AG04449 (cell line): Measurements from ENCODE around the gene CATSPERE.
"Not testable (repeated sequence)": the region's sequence is repeated elsewhere in the genome, so short reads cannot be mapped to it uniquely, and the experiment has no call there.

ENCODE experiments used
- CTCF ChIA-PET: fragments of 350-600 bp; formaldehyde crosslinking; extraction: SDS; loops from one replicate; lab custom pipeline; 2021; ENCODE audit warnings: antibody characterized with exemption; lab: Yijun Ruan, JAX
- POLR2A ChIA-PET: fragments of 400-600, 350-600 bp; formaldehyde crosslinking; extraction: SDS; loops from one replicate; lab custom pipeline; 2020; ENCODE audit warnings: antibody characterized with exemption, inconsistent platforms; lab: Yijun Ruan, JAX
- DNase-seq: peaks from one replicate; pipeline ENCODE4 v3.0.0-alpha.2; 2010; ENCODE audit warnings: low read depth, low spot score
- H3K4me3 ChIP-seq: 2 replicates; pipeline ENCODE4 v1.5.1; 2011; ENCODE audit warnings: low read depth, mild to moderate bottlenecking, control low read depth, low read length
- TF ChIP-seq, protein P1 (sequence below): IDR thresholded peaks from one replicate; pipeline ENCODE4 v1.5.1; 2011; ENCODE audit warnings: mild to moderate bottlenecking, moderate library complexity, low read length, control low read depth, inconsistent platforms; ENCODE audit not compliant: insufficient read depth; ENCODE audit errors: missing control alignments

CATSPERE gene

DNA sequence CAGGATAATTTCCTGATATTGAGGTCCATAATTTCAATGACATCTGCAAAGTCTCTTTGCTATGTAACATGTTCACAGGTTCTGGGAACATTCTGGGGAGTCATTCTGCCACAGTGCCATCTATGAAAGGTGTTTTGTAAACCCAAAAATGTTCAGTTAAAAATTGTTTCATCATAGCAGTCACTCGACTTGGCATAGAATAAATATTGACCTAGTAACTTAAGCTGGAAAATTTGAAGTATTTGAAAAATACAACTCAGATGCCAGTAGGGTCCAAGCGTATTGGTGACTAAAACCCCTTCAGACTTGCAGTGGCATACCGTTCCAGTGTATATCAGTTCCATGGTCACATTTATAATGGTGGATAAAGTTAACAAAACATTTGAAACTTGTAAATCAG is 198.6 kb downstream of the CATSPERE start:
- POLR2A ChIA-PET = no interaction called here
- TF ChIP-seq, protein P1, sequence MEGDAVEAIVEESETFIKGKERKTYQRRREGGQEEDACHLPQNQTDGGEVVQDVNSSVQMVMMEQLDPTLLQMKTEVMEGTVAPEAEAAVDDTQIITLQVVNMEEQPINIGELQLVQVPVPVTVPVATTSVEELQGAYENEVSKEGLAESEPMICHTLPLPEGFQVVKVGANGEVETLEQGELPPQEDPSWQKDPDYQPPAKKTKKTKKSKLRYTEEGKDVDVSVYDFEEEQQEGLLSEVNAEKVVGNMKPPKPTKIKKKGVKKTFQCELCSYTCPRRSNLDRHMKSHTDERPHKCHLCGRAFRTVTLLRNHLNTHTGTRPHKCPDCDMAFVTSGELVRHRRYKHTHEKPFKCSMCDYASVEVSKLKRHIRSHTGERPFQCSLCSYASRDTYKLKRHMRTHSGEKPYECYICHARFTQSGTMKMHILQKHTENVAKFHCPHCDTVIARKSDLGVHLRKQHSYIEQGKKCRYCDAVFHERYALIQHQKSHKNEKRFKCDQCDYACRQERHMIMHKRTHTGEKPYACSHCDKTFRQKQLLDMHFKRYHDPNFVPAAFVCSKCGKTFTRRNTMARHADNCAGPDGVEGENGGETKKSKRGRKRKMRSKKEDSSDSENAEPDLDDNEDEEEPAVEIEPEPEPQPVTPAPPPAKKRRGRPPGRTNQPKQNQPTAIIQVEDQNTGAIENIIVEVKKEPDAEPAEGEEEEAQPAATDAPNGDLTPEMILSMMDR = no peak
- CTCF ChIA-PET = interaction anchor here (1.2 to 1.6 kb wide), 2 partner anchors 54 to 56 kb away, joined by 3 to 5 read pairs; no protein-coding TSS in a partner anchor
- H3K4me3 ChIP-seq = no peak overlapping the region
- no peak for DNase-seq

DNA sequence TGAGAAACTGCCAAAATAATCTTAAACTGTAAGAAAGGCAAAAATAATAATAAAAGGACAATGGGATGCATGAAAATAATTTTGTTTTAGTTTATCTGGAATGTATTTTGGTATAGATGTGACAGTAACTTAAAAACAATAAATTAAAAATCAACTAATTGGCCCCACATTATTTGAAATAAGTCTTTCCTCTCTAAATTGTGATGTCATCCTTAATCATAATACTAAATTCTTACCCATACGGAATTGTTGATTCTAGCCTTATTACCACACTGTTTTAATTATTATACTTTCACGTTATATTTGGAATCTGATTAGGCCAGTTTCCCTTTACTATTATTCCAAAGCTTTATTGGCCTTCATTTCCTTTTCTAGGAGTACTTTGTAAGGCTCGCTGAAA is 199.5 kb downstream of the CATSPERE start:
- CTCF ChIA-PET = no interaction called here
- no peak overlapping the region for H3K4me3 ChIP-seq
- TF ChIP-seq, protein P1 = no peak
- no peak for DNase-seq
- POLR2A ChIA-PET = no interaction called here

DNA sequence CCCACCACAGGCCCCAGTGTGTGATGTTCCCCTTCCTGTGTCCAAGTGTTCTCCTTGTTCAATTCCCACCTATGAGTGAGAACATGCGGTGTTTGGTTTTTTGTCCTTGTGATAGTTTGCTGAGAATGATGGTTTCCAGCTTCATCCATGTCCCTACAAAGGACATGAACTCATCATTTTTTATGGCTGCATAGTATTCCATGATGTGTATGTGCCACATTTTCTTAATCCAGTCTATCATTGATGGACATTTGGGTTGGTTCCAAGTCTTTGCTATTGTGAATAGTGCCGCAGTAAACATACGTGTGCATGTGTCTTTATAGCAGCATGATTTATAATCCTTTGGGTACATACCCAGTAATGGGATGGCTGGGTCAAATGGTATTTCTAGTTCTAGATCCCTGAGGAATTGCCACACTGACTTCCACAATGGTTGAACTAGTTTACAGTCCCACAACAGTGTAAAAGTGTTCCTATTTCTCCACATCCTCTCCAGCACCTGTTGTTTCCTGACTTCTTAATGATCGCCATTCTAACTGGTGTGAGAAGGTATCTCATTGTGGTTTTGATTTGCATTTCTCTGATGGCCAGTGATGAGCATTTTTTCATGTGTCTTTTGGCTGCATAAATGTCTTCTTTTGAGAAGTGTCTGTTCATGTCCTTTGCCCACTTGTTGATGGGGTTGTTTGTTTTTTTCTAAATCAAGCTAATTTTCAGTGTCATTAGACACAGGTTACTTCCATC is 200.7 kb downstream of the CATSPERE start:
- CTCF ChIA-PET, DNase-seq, POLR2A ChIA-PET, H3K4me3 ChIP-seq: not testable (repeated sequence)

DNA sequence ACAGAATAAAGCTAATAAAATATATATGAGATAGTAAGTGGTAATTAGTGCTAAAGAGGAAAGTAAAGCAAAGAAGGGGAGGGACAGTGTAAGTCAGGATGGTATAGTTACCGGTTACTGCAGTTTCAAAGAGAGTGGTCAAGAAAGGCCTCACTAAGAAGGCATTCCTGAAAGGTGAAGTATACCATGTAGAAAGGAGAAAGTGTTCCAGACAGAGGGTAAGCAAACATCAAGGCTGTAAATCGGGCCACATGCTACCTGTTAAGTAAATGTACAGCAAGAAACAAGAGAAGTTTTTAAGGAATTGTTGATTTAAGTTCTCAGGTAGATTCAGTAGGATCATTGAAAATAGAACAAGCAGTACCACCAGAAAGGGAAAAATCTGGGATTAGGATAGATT is 201.5 kb downstream of the CATSPERE start:
- TF ChIP-seq, protein P1 = no peak
- ChIA-PET POLR2A (no interaction called here), CTCF (no interaction called here)
- DNase-seq = no peak
- no peak overlapping the region for H3K4me3 ChIP-seq

DNA sequence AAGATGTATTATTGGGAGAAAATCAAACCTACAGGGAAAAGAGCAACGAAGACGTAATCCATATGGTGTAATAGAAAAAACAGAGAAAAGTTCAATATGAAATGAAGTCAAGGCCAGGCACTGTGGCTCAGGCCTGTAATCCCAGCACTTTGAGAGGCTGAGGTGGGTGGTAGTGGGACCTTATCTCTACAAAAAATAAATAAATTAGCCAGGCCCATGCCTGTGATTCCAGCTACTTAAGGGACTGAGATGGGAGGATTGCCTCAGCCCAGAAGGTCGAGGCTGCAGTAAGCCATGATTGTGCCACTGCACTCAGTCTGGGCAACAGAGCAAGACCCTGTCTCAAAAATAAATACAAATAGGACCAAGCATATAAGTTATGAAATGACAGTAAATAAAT is 203.3 kb downstream of the CATSPERE start:
- ChIA-PET CTCF (interaction anchor here (1.1 to 1.3 kb wide), 2 partner anchors 10 to 12 kb away, joined by 3 to 4 read pairs; partner anchors contain the start of gene DESI2), POLR2A (interaction anchor here (0.5 kb wide), 1 partner anchor 61 kb away, joined by 3 read pairs; no protein-coding TSS in a partner anchor)
- no peak overlapping the region for H3K4me3 ChIP-seq

DNA sequence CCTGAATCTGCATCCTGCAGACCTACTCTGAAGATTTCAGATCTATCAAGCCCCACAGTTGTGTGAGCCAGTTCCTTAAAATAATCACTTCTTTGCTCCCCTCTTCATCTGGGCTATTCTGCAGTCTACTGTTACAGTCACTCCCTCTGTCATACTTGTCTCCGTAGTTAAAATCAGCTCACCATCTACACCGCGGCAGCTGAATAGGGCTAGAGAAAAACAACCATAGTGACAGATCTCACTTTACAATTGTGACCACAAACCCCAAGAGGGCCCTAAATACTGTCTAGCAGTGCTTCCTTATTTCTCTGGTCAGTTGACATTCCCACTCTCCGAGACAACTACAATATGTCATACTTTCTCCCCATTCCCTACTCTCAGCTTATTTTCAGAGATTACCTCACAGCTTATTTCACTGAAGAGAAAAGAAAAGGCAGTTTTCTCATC is 204.7 kb downstream of the CATSPERE start:
- no peak overlapping the region for H3K4me3 ChIP-seq
- ChIA-PET POLR2A (no interaction called here), CTCF (interaction anchor here (1.0 kb wide), 1 partner anchor 12 kb away, joined by 7 read pairs; no protein-coding TSS in a partner anchor)
- TF ChIP-seq, protein P1 = no peak
- DNase-seq = no peak

More for the DNA sequence above, 203.3 kb downstream of the CATSPERE start:
- no peak for DNase-seq
- TF ChIP-seq, protein P1 = no peak

DNA sequence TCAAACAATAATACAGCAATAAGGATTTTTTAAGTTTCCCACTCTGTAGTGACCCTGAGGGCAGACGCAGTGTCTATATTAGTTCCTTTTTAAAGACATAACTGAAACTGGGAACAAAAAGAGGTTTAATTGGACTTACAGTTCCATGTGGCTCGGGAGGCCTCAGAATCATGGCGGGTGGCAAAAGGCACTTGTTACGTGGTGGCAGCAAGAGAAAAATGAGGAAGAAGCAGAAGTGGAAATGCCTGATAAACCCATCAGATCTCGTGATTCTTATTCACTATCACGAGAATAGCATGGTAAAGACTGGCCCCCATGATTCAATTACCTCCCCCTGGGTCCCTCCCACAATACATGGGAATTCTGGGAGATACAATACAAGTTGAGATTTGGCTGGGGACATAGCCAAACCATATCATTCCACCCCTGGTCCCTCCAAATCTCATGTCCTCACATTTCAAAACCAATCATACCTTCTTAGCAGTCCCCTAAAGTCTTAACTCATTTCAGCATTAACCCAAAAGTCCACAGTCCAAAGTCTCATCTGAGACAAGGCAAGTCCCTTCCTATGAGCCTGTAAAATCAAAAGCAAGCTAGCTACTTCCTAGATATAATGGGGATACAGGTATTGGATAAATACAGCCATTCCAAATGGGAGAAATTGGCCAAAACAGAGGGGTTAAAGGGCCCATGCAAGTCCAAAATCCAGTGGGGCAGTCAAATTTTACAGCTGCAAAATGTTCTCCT is 205.8 kb downstream of the CATSPERE start:
- H3K4me3 ChIP-seq, POLR2A ChIA-PET, DNase-seq: not testable (repeated sequence)
- CTCF ChIA-PET = interaction anchor here (0.5 kb wide), 1 partner anchor 177 kb away, joined by 3 read pairs; no protein-coding TSS in a partner anchor
